ENCODE results near the gene CTNND2. TPM values are rescaled to one million over a fixed set of nuclear protein-coding genes. Genes with fewer than 3 reads are reported as not detected.

The CTNND2 gene
- total and polyA plus RNA-seq, 10 of the 15 experiments (the other 5 are each of a cell fraction or from before 2014, with no cell fraction given), result 0.02 to 0.16 (median 0.04) TPM; not detected in 7

GRCh38 chr5:10999714-11000113, 904.5 kb downstream of the CTNND2 start:
- FAIRE-seq (no peak), DNase-seq (ENCODE audit: low read depth, low spot score) (no peak), ATAC-seq (no peak)
- POLR2A ChIA-PET, result no interaction called here
- in situ Hi-C loops (cut with MboI), result no loop called here
- Histone ChIP-seq H3K79me2 (ENCODE audit: control insufficient read depth, insufficient read depth, low read length) (no peaks in the 10 kb centered on the region), H4K20me1 (ENCODE audit: control insufficient read depth, insufficient read depth) (no peaks in the 10 kb centered on the region), H3K4me2 (ENCODE audit: control insufficient read depth, insufficient read depth) (no peak overlapping the region), H3K4me3 (no peak overlapping the region), H3K9ac (ENCODE audit: control insufficient read depth, insufficient read depth, low read length) (no peak overlapping the region), H3K9me3 (replicated peaks; ENCODE audit: control insufficient read depth, insufficient read depth, low read length) (no peaks in the 10 kb centered on the region), H3K4me1 (ENCODE audit: control insufficient read depth, insufficient read depth, low read length) (no peaks in the 10 kb centered on the region), H3K36me3 (ENCODE audit: control insufficient read depth in 2 of 2, insufficient read depth in 2 of 2, low read length in 1 of 2) (no peaks in the 10 kb centered on the region), H3K27ac (ENCODE audit: control insufficient read depth, insufficient read depth) (no peak overlapping the region), H3K27me3 (replicated peaks in 1 of 2; ENCODE audit: control insufficient read depth in 2 of 2, insufficient read depth in 2 of 2, low read length in 1 of 2) (no peaks in the 10 kb centered on the region; a peak in 2 of 4 replicates), H2AFZ (ENCODE audit: control insufficient read depth, low read depth, low read length) (no peak overlapping the region)
- CTCF ChIA-PET, result interaction anchor here (4.4 kb wide), 1 partner anchor 11 kb away, joined by 20 read pairs; no protein-coding TSS in a partner anchor
- intact Hi-C loops (cut with micrococcal nuclease; ENCODE audit: unreplicated experiment), result no loop called here
- RAD21 ChIA-PET (ENCODE audit: unreplicated experiment), result no interaction called here
- WGBS (ENCODE audit: insufficient coverage, insufficient replicate concordance, low lambda C conversion rate, missing lambda C conversion rate), result 56% methylated on average over 11 of the region's 11 CpGs
- BruUV-seq (replicated peaks), result no TSS peak
- SMC1A ChIA-PET (ENCODE audit: uncharacterized antibody, unreplicated experiment), result interaction anchor here (0.6 to 4.6 kb wide), 6 partner anchors 9 to 676 kb away, joined by 3 to 22 read pairs (median 6); no protein-coding TSS in a partner anchor
- TF ChIP-seq ZBTB40 (IDR thresholded peaks at IDR 0.05; ENCODE audit: borderline replicate concordance) (0 out of 2 replicates have a peak, but pooled peaks have one; percentile 20), EGR1 (IDR thresholded peaks at IDR 0.05; ENCODE audit: borderline replicate concordance in 1 of 2, low read depth in 2 of 2, low read length in 2 of 2) (no peak)

DNA sequence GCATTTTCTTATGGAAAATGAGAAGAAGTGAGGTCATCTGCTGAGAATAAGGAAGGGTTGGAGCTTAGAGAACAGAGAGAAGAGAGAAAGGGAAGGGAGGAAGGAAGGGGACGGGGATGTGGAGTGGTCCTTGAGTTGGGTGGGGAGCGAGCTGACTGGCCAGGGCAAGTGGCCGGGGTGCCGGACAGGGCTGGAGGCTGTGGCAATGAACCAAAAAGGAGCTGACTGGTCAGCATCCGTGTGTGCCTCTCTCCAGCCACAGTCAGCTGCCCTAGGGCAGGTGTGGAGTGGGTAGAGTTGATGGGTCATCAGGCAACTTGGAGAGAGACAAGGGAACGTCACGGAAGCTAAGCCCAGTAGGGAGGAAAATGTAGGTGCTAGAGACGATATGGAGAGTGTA, 908.4 kb downstream of the CTNND2 start:
- Histone ChIP-seq H3K9me3 (replicated peaks; ENCODE audit: control insufficient read depth, insufficient read depth, low read length) (no peaks in the 10 kb centered on the region), H3K27ac (ENCODE audit: control insufficient read depth, insufficient read depth) (no peak overlapping the region), H3K79me2 (ENCODE audit: control insufficient read depth, insufficient read depth, low read length) (no peaks in the 10 kb centered on the region), H3K4me3 (no peak overlapping the region), H3K9ac (ENCODE audit: control insufficient read depth, insufficient read depth, low read length) (no peak overlapping the region), H3K4me1 (ENCODE audit: control insufficient read depth, insufficient read depth, low read length) (no peaks in the 10 kb centered on the region), H3K27me3 (replicated peaks in 1 of 2; ENCODE audit: control insufficient read depth in 2 of 2, insufficient read depth in 2 of 2, low read length in 1 of 2) (no peaks in the 10 kb centered on the region; a peak in 1 of 4 replicates), H4K20me1 (ENCODE audit: control insufficient read depth, insufficient read depth) (no peaks in the 10 kb centered on the region), H3K36me3 (ENCODE audit: control insufficient read depth in 2 of 2, insufficient read depth in 2 of 2, low read length in 1 of 2) (no peaks in the 10 kb centered on the region), H2AFZ (ENCODE audit: control insufficient read depth, low read depth, low read length) (no peak overlapping the region), H3K4me2 (ENCODE audit: control insufficient read depth, insufficient read depth) (no peak overlapping the region)
- WGBS (ENCODE audit: insufficient coverage, insufficient replicate concordance, low lambda C conversion rate, missing lambda C conversion rate), result 49% methylated on average over 8 of the region's 8 CpGs
- intact Hi-C loops (cut with micrococcal nuclease; ENCODE audit: unreplicated experiment), result no loop called here
- TF ChIP-seq DPF2 (IDR thresholded peaks at IDR 0.05) (no peak), YY1 (IDR thresholded peaks at IDR 0.05; ENCODE audit: low read depth, low read length) (no peak), ASH2L (IDR thresholded peaks at IDR 0.05; ENCODE audit: borderline replicate concordance, low read depth) (no peak)
- TF ChIP-seq, protein P1, sequence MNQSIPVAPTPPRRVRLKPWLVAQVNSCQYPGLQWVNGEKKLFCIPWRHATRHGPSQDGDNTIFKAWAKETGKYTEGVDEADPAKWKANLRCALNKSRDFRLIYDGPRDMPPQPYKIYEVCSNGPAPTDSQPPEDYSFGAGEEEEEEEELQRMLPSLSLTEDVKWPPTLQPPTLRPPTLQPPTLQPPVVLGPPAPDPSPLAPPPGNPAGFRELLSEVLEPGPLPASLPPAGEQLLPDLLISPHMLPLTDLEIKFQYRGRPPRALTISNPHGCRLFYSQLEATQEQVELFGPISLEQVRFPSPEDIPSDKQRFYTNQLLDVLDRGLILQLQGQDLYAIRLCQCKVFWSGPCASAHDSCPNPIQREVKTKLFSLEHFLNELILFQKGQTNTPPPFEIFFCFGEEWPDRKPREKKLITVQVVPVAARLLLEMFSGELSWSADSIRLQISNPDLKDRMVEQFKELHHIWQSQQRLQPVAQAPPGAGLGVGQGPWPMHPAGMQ (IDR thresholded peaks at IDR 0.05; ENCODE audit: borderline replicate concordance), result no peak
- ChIA-PET RAD21 (ENCODE audit: unreplicated experiment) (no interaction called here), CTCF (no interaction called here), SMC1A (ENCODE audit: uncharacterized antibody, unreplicated experiment) (no interaction called here), POLR2A (no interaction called here)
- no TSS peak for BruUV-seq (replicated peaks)
- in situ Hi-C loops (cut with MboI), result no loop called here
- DNase-seq (ENCODE audit: low read depth, low spot score) (no peak), FAIRE-seq (no peak), ATAC-seq (no peak)

All from GM12878 (cell line).